ENCODE results near the gene TCF3. TPM values are rescaled to one million over a fixed set of nuclear protein-coding genes. Genes with fewer than 3 reads are reported as not detected.
A peak's percentile ranks its signal among the peaks of the same experiment; 100 is the strongest.

The TCF3 gene
- polyA plus RNA-seq, 1 donor from 2014 or later = 31.7 TPM

DNA sequence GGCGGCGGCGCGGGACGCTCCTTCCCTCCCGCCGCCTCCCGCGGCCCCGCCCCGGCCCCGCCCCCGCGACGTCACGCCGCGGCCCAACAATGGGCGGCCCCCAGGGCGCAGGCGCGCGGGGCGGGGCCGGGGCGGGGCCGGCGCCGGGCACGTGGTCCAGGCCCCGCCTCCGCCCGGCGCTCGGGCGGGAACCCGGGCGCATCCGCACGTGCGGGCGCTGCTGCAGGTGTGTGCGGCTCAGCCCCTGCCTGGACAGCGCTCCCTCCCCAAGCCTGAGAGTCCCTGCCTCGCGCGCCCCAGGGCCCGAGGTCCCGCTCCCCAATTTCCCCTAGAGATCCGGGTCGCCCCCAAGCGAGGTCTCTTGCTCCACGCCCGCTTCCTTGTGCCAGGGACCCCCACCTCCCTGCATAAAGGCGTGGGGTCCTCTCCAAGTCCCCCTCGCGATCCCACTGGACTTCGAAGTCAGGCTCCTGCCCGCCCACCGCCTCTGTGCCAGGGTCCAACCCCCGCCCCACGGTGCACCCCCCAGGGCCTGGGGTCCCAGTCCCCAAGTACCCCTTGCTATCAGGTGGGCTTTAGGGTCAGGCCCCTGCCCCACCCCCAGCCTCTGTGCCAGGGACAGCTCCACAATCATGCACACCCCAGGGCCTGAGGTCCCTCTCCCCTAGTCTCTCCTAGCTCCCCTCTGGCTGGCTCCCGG, 83.9 kb downstream of the TCF3 start, which contains the start of gene MEX3D:
Gene MEX3D (minus strand): TSS at position 6 of the 700 bp plus-strand sequence. CDS start 267 bp downstream, outside the sequence.
- H2AFZ ChIP-seq (ENCODE audit: low read depth, low read length) = no peak within 1 kb of the TSS
- no peaks in the 10 kb centered on the region for H3F3A ChIP-seq (ENCODE audit: insufficient read depth, low read length, poor library complexity, severe bottlenecking)
- H3K79me2 ChIP-seq (replicated peaks; ENCODE audit: insufficient read depth, low read length) = peaks cover 43% of the 10 kb centered on the region
- H3K9me3 ChIP-seq (ENCODE audit: low read length) = no peaks in the 10 kb centered on the region
- H3K27me3 ChIP-seq (ENCODE audit: insufficient read depth, low read depth, low read length) = no peaks in the 10 kb centered on the region
- H4K20me1 ChIP-seq (ENCODE audit: insufficient read depth) = peaks cover 13% of the 10 kb centered on the region
- H3K4me3 ChIP-seq (ENCODE audit: low read length) = peak within 1 kb of the TSS; percentile 97
- TF ChIP-seq MXI1 (conservative IDR thresholded peaks at IDR 0.05; ENCODE audit: poor library complexity, severe bottlenecking) (peak; percentile 91), TAF1 (IDR thresholded peaks at IDR 0.05; ENCODE audit: low read depth) (no peak)
- no peak within 1 kb of the TSS for H3K4me2 ChIP-seq (ENCODE audit: low read length)
- peak within 1 kb of the TSS; percentile 97 for H3K27ac ChIP-seq (ENCODE audit: low read length)
- no peaks in the 10 kb centered on the region for H3K36me3 ChIP-seq (ENCODE audit: insufficient read depth, low read length)
- no peaks in the 10 kb centered on the region for H3K9me2 ChIP-seq (ENCODE audit: insufficient read depth, low read length)
- peak within 1 kb of the TSS; percentile 99 for H3K9ac ChIP-seq (ENCODE audit: low read length)

DNA sequence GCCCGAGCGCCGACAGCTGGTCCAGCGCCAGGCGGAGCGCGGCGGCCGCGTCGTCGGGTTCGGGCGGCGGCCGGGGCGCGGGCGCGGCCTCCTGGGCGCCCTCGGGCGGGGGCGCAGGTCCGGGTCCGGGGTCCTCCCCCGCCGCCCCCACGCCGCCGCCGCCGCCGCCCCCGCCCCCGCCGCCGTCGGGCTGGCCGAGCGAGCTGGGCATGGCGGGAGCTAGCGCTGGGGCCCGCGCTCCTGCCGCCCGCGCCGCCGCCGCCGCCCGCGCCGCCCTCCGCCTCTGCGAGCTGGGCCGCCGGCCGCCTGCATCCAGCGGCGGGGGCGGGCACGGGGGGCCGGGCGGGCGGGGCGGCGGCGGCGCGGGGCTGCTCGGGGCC, 84.6 kb downstream of the TCF3 start:
- H3K9me3 ChIP-seq (ENCODE audit: low read length) = no peaks in the 10 kb centered on the region
- TF ChIP-seq MXI1 (conservative IDR thresholded peaks at IDR 0.05; ENCODE audit: poor library complexity, severe bottlenecking) (no peak), TAF1 (IDR thresholded peaks at IDR 0.05; ENCODE audit: low read depth) (no peak), EP300 (conservative IDR thresholded peaks at IDR 0.05; ENCODE audit: poor library complexity, severe bottlenecking) (no peak), EZH2 (IDR thresholded peaks at IDR 0.05; ENCODE audit: borderline replicate concordance, insufficient read depth, low read length, poor library complexity, severe bottlenecking) (no peak), SMC3 (conservative IDR thresholded peaks at IDR 0.05; ENCODE audit: poor library complexity) (no peak), POLR2AphosphoS5 (IDR thresholded peaks at IDR 0.05) (no peak), RAD21 (conservative IDR thresholded peaks at IDR 0.05) (no peak)
- TF ChIP-seq, protein P1, sequence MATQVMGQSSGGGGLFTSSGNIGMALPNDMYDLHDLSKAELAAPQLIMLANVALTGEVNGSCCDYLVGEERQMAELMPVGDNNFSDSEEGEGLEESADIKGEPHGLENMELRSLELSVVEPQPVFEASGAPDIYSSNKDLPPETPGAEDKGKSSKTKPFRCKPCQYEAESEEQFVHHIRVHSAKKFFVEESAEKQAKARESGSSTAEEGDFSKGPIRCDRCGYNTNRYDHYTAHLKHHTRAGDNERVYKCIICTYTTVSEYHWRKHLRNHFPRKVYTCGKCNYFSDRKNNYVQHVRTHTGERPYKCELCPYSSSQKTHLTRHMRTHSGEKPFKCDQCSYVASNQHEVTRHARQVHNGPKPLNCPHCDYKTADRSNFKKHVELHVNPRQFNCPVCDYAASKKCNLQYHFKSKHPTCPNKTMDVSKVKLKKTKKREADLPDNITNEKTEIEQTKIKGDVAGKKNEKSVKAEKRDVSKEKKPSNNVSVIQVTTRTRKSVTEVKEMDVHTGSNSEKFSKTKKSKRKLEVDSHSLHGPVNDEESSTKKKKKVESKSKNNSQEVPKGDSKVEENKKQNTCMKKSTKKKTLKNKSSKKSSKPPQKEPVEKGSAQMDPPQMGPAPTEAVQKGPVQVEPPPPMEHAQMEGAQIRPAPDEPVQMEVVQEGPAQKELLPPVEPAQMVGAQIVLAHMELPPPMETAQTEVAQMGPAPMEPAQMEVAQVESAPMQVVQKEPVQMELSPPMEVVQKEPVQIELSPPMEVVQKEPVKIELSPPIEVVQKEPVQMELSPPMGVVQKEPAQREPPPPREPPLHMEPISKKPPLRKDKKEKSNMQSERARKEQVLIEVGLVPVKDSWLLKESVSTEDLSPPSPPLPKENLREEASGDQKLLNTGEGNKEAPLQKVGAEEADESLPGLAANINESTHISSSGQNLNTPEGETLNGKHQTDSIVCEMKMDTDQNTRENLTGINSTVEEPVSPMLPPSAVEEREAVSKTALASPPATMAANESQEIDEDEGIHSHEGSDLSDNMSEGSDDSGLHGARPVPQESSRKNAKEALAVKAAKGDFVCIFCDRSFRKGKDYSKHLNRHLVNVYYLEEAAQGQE (IDR thresholded peaks at IDR 0.05; ENCODE audit: borderline replicate concordance) = no peak
- TF ChIP-seq, protein P2, sequence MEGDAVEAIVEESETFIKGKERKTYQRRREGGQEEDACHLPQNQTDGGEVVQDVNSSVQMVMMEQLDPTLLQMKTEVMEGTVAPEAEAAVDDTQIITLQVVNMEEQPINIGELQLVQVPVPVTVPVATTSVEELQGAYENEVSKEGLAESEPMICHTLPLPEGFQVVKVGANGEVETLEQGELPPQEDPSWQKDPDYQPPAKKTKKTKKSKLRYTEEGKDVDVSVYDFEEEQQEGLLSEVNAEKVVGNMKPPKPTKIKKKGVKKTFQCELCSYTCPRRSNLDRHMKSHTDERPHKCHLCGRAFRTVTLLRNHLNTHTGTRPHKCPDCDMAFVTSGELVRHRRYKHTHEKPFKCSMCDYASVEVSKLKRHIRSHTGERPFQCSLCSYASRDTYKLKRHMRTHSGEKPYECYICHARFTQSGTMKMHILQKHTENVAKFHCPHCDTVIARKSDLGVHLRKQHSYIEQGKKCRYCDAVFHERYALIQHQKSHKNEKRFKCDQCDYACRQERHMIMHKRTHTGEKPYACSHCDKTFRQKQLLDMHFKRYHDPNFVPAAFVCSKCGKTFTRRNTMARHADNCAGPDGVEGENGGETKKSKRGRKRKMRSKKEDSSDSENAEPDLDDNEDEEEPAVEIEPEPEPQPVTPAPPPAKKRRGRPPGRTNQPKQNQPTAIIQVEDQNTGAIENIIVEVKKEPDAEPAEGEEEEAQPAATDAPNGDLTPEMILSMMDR (IDR thresholded peaks at IDR 0.05; ENCODE audit: poor library complexity, severe bottlenecking) = no peak
- H4K20me1 ChIP-seq (ENCODE audit: insufficient read depth) = peaks cover 19% of the 10 kb centered on the region
- peaks cover 49% of the 10 kb centered on the region for H3K79me2 ChIP-seq (replicated peaks; ENCODE audit: insufficient read depth, low read length)
- H3K9me2 ChIP-seq (ENCODE audit: insufficient read depth, low read length) = no peaks in the 10 kb centered on the region
- peak overlapping the region; percentile 99 for H3K9ac ChIP-seq (ENCODE audit: low read length)
- H3K4me3 ChIP-seq (ENCODE audit: low read length) = no peak overlapping the region
- H3K27me3 ChIP-seq (ENCODE audit: insufficient read depth, low read depth, low read length) = no peaks in the 10 kb centered on the region
- H3K27ac ChIP-seq (ENCODE audit: low read length) = no peak overlapping the region
- H3F3A ChIP-seq (ENCODE audit: insufficient read depth, low read length, poor library complexity, severe bottlenecking) = no peaks in the 10 kb centered on the region
- H3K36me3 ChIP-seq (ENCODE audit: insufficient read depth, low read length) = no peaks in the 10 kb centered on the region
- H2AFZ ChIP-seq (ENCODE audit: low read depth, low read length) = no peak overlapping the region
- H3K4me2 ChIP-seq (ENCODE audit: low read length) = no peak overlapping the region
